SK-N-MC (cell line): ENCODE data around the gene STARD13.

Source experiments
- DNase-seq: peaks from one replicate; pipeline ENCODE4 v3.0.0-alpha.2; 2011; ENCODE audit warnings: low read depth, low spot score
- H3K27ac ChIP-seq: fragments of 200-600 bp; sonication (generic); 2 replicates; pipeline ENCODE4 v1.5.1; 2016; ENCODE audit warnings: mixed run types
- H3K36me3 ChIP-seq: fragments of 200-600 bp; sonication (generic); 2 replicates; pipeline ENCODE4 v1.6.1; 2017; ENCODE audit warnings: antibody characterized with exemption, low read length, mixed read lengths; ENCODE audit not compliant: insufficient read depth
- H3K4me3 ChIP-seq: fragments of 200-600 bp; sonication (generic); 2 replicates; pipeline ENCODE4 v1.5.1; 2016
- H3K9ac ChIP-seq: fragments of 200-600 bp; sonication (generic); 2 replicates; pipeline ENCODE4 v1.8.0; 2017; ENCODE audit warnings: mixed run types, mixed read lengths; ENCODE audit not compliant: insufficient read length
- H3K9me3 ChIP-seq: fragments of 200-600 bp; sonication (generic); 2 replicates; pipeline ENCODE4 v1.6.1; 2017; ENCODE audit warnings: low read depth, mild to moderate bottlenecking, antibody characterized with exemption, low read length, moderate library complexity, mixed read lengths
- EZH2 ChIP-seq: fragments of 200-600 bp; sonication (generic); IDR thresholded peaks from one replicate; pipeline ENCODE4 v1.6.1; 2017; ENCODE audit warnings: antibody characterized with exemption
- FOXP2 ChIP-seq: optimal IDR thresholded peaks from 2 replicates; pipeline ENCODE3; 2011; ENCODE audit warnings: mild to moderate bottlenecking, moderate library complexity; ENCODE audit not compliant: insufficient read depth; ENCODE audit errors: extremely low read length, control extremely low read depth
- POLR2AphosphoS5 ChIP-seq: IDR thresholded peaks from 2 replicates; pipeline ENCODE4 v1.6.1; 2012; ENCODE audit warnings: mild to moderate bottlenecking, low read depth, low read length, borderline replicate concordance

STARD13 gene

GRCh38 chr13:33208290-33209220 lies 77.0 kb downstream of the STARD13 start:
- Histone ChIP-seq H3K9ac (no peak overlapping the region), H3K27ac (no peak overlapping the region), H3K36me3 (no peaks in the 10 kb centered on the region), H3K9me3 (no peaks in the 10 kb centered on the region), H3K4me3 (no peak overlapping the region)
- DNase-seq: no peak
- TF ChIP-seq FOXP2 (no peak), POLR2AphosphoS5 (no peak), EZH2 (no peak)

- H3K9me3 ChIP-seq: no peaks in the 10 kb centered on the region
- no peak overlapping the region for H3K9ac ChIP-seq
- no peak overlapping the region for H3K27ac ChIP-seq
- H3K36me3 ChIP-seq: peaks cover 2% of the 10 kb centered on the region; the same call in 1 of the 2 replicates
- no peak overlapping the region for H3K4me3 ChIP-seq
- TF ChIP-seq POLR2AphosphoS5 (no peak), FOXP2 (no peak), EZH2 (no peak)
- no peak for DNase-seq
Observed at GRCh38 chr13:33207615-33207961, 78.0 kb downstream of the STARD13 start.

- TF ChIP-seq FOXP2: no peak
- no peak for TF ChIP-seq POLR2AphosphoS5
- no peak for TF ChIP-seq EZH2
- Histone ChIP-seq H3K9me3 (no peaks in the 10 kb centered on the region), H3K27ac (no peak overlapping the region), H3K36me3 (peaks cover 2% of the 10 kb centered on the region; the same call in 1 of the 2 replicates), H3K4me3 (no peak overlapping the region), H3K9ac (no peak overlapping the region)
- DNase-seq: no peak
Observed at GRCh38 chr13:33206945-33207614, 78.5 kb downstream of the STARD13 start.

- Histone ChIP-seq H3K27ac (peak overlapping the region; percentile 36; the same call in 1 of the 2 replicates), H3K4me3 (peak overlapping the region; percentile 78), H3K36me3 (peaks cover 2% of the 10 kb centered on the region; the same call in 1 of the 2 replicates), H3K9ac (no peak overlapping the region), H3K9me3 (no peaks in the 10 kb centered on the region)
- DNase-seq: no peak
- no peak for TF ChIP-seq EZH2
- no peak for TF ChIP-seq FOXP2
- no peak for TF ChIP-seq POLR2AphosphoS5
Observed at GRCh38 chr13:33206425-33206824, 79.1 kb downstream of the STARD13 start.

- peak overlapping the region; percentile 93 for H3K27ac ChIP-seq
- no peak for DNase-seq
- TF ChIP-seq POLR2AphosphoS5 (no peak), FOXP2 (peak; percentile 7)
- H3K9me3 ChIP-seq: no peaks in the 10 kb centered on the region
- peak overlapping the region; percentile 66 for H3K9ac ChIP-seq
- H3K36me3 ChIP-seq: peaks cover 2% of the 10 kb centered on the region; the same call in 1 of the 2 replicates
- peak overlapping the region; percentile 78 for H3K4me3 ChIP-seq
Observed at GRCh38 chr13:33205804-33206221, 79.7 kb downstream of the STARD13 start.

- TF ChIP-seq EZH2 (no peak), POLR2AphosphoS5 (no peak), FOXP2 (no peak)
- Histone ChIP-seq H3K27ac (peak overlapping the region; percentile 93), H3K9ac (peak overlapping the region; percentile 66), H3K36me3 (peaks cover 2% of the 10 kb centered on the region; the same call in 1 of the 2 replicates), H3K9me3 (no peaks in the 10 kb centered on the region), H3K4me3 (peak overlapping the region; percentile 78)
- DNase-seq: no peak
Observed at GRCh38 chr13:33205224-33205623, 80.3 kb downstream of the STARD13 start.

- peak; percentile 82 for TF ChIP-seq POLR2AphosphoS5
- no peak for TF ChIP-seq EZH2
- peak; percentile 65 for TF ChIP-seq FOXP2
- H3K9me3 ChIP-seq: no peaks in the 10 kb centered on the region
- H3K4me3 ChIP-seq: peak overlapping the region; percentile 78
- peaks cover 2% of the 10 kb centered on the region; the same call in 1 of the 2 replicates for H3K36me3 ChIP-seq
- peak; percentile 86 for DNase-seq
- H3K27ac ChIP-seq: peak overlapping the region; percentile 93
- H3K9ac ChIP-seq: peak overlapping the region; percentile 30
Observed at GRCh38 chr13:33204130-33204927, 81.2 kb downstream of the STARD13 start.

GRCh38 chr13:33202644-33203169 lies 82.8 kb downstream of the STARD13 start:
- Histone ChIP-seq H3K27ac (no peak overlapping the region), H3K36me3 (peaks cover 2% of the 10 kb centered on the region; the same call in 1 of the 2 replicates), H3K4me3 (no peak overlapping the region), H3K9me3 (no peaks in the 10 kb centered on the region), H3K9ac (no peak overlapping the region)
- DNase-seq: no peak
- no peak for TF ChIP-seq POLR2AphosphoS5
- TF ChIP-seq EZH2: no peak
- TF ChIP-seq FOXP2: no peak
